Measurements from ENCODE around the gene CAND2.
"Not testable (repeated sequence)": the region's sequence is repeated elsewhere in the genome, so short reads cannot be mapped to it uniquely, and the experiment has no call there.

Gene CAND2

GRCh38 chr3:12830785-12831156 lies 34.3 kb downstream of the CAND2 start:
- no peak for DNase-seq (ENCODE audit: low spot score)

GRCh38 chr3:12831301-12831866 lies 34.9 kb downstream of the CAND2 start:
- DNase-seq (ENCODE audit: low spot score), result no peak

GRCh38 chr3:12832350-12833221 lies 36.1 kb downstream of the CAND2 start:
- DNase-seq (ENCODE audit: low spot score), result no peak

- DNase-seq (ENCODE audit: low spot score), result no peak
Measured at GRCh38 chr3:12833222-12834161, 37.0 kb downstream of the CAND2 start.

GRCh38 chr3:12835052-12835665 lies 38.7 kb downstream of the CAND2 start:
- no peak for DNase-seq (ENCODE audit: low spot score)

- DNase-seq (ENCODE audit: low spot score), result no peak
Measured at GRCh38 chr3:12837295-12837986, 41.0 kb downstream of the CAND2 start.

- no peak for DNase-seq (ENCODE audit: low spot score)
Measured at GRCh38 chr3:12838179-12838965, 41.9 kb downstream of the CAND2 start.

- DNase-seq (ENCODE audit: low spot score), result no peak
Measured at GRCh38 chr3:12839156-12839946, 42.9 kb downstream of the CAND2 start.

- DNase-seq (ENCODE audit: low spot score), result not testable (repeated sequence)
Measured at GRCh38 chr3:12840148-12840547, 43.7 kb downstream of the CAND2 start.

GRCh38 chr3:12840591-12841148 lies 44.2 kb downstream of the CAND2 start:
- peak; percentile 12 for DNase-seq (ENCODE audit: low spot score)

- DNase-seq (ENCODE audit: low spot score), result peak; percentile 89
Measured at GRCh38 chr3:12841149-12841969, 44.9 kb downstream of the CAND2 start, which contains the start of gene RPL32. Gene RPL32 (minus strand): TSS chr3:12841565. CDS start chr3:12840237, 1,328 bp downstream.

GRCh38 chr3:12841970-12842328 lies 45.5 kb downstream of the CAND2 start:
- no peak for DNase-seq (ENCODE audit: low spot score)

- DNase-seq (ENCODE audit: low spot score), result no peak
Measured at GRCh38 chr3:12842469-12842868, 46.0 kb downstream of the CAND2 start.

GRCh38 chr3:12845811-12846210 lies 49.3 kb downstream of the CAND2 start:
- no peak for DNase-seq (ENCODE audit: low spot score)

- no peak for DNase-seq (ENCODE audit: low spot score)
Measured at GRCh38 chr3:12852201-12852600, 55.7 kb downstream of the CAND2 start.

- not testable (repeated sequence) for DNase-seq (ENCODE audit: low spot score)
Measured at GRCh38 chr3:12853847-12854246, 57.4 kb downstream of the CAND2 start.

GRCh38 chr3:12854565-12854964 lies 58.1 kb downstream of the CAND2 start:
- no peak for DNase-seq (ENCODE audit: low spot score)

- no peak for DNase-seq (ENCODE audit: low spot score)
Measured at GRCh38 chr3:12856626-12857025, 60.1 kb downstream of the CAND2 start.

GRCh38 chr3:12859840-12860239 lies 63.4 kb downstream of the CAND2 start:
- DNase-seq (ENCODE audit: low spot score), result no peak
